Measurements from ENCODE around the gene BCDIN3D.

BCDIN3D gene

GRCh38 chr12:49889361-49890095 lies 46.6 kb upstream of the BCDIN3D start:
- Histone ChIP-seq H3K27me3 (no peaks in the 10 kb centered on the region), H3K9me3 (no peaks in the 10 kb centered on the region), H3K36me3 (peaks cover 15% of the 10 kb centered on the region; the same call in 1 of the 2 replicates), H3K4me3 (ENCODE audit: low read depth, low read length) (no peak overlapping the region), H3K4me1 (peaks cover 28% of the 10 kb centered on the region)
- no peak for TF ChIP-seq CTCF (IDR thresholded peaks at IDR 0.05; ENCODE audit: low read depth, low read length)
- peak; percentile 34 for DNase-seq

GRCh38 chr12:49888461-49889151 lies 45.7 kb upstream of the BCDIN3D start:
- peaks cover 30% of the 10 kb centered on the region for H3K4me1 ChIP-seq
- peak; percentile 7 for DNase-seq
- no peak overlapping the region for H3K4me3 ChIP-seq (ENCODE audit: low read depth, low read length)
- H3K36me3 ChIP-seq: peaks cover 10% of the 10 kb centered on the region; the same call in 1 of the 2 replicates
- no peak for TF ChIP-seq CTCF (IDR thresholded peaks at IDR 0.05; ENCODE audit: low read depth, low read length)
- H3K27me3 ChIP-seq: no peaks in the 10 kb centered on the region
- no peaks in the 10 kb centered on the region for H3K9me3 ChIP-seq

- H3K4me3 ChIP-seq (ENCODE audit: low read depth, low read length): no peak overlapping the region
- peaks cover 10% of the 10 kb centered on the region; the same call in 1 of the 2 replicates for H3K36me3 ChIP-seq
- no peak for TF ChIP-seq CTCF (IDR thresholded peaks at IDR 0.05; ENCODE audit: low read depth, low read length)
- peaks cover 38% of the 10 kb centered on the region for H3K4me1 ChIP-seq
- no peaks in the 10 kb centered on the region for H3K9me3 ChIP-seq
- DNase-seq: peak; percentile 24
- no peaks in the 10 kb centered on the region for H3K27me3 ChIP-seq
These were observed 44.9 kb upstream of the BCDIN3D start for GRCh38 chr12:49887536-49888401.

GRCh38 chr12:49887091-49887490 lies 44.2 kb upstream of the BCDIN3D start:
- DNase-seq: no peak
- no peak overlapping the region for H3K4me3 ChIP-seq (ENCODE audit: low read depth, low read length)
- TF ChIP-seq CTCF (IDR thresholded peaks at IDR 0.05; ENCODE audit: low read depth, low read length): no peak
- peaks cover 10% of the 10 kb centered on the region; the same call in 1 of the 2 replicates for H3K36me3 ChIP-seq
- no peaks in the 10 kb centered on the region for H3K9me3 ChIP-seq
- H3K27me3 ChIP-seq: no peaks in the 10 kb centered on the region
- H3K4me1 ChIP-seq: peaks cover 35% of the 10 kb centered on the region

GRCh38 chr12:49885663-49886461 lies 43.0 kb upstream of the BCDIN3D start:
- no peaks in the 10 kb centered on the region for H3K27me3 ChIP-seq

More at GRCh38 chr12:49885663-49886461, 43.0 kb upstream of the BCDIN3D start:
- DNase-seq: no peak
- H3K9me3 ChIP-seq: no peaks in the 10 kb centered on the region
- H3K36me3 ChIP-seq: peaks cover 10% of the 10 kb centered on the region; the same call in 1 of the 2 replicates
- no peak overlapping the region for H3K4me3 ChIP-seq (ENCODE audit: low read depth, low read length)
- TF ChIP-seq CTCF (IDR thresholded peaks at IDR 0.05; ENCODE audit: low read depth, low read length): no peak
- peaks cover 40% of the 10 kb centered on the region for H3K4me1 ChIP-seq

Measured in BE2C (cell line).